HG03575 (cell line): ENCODE results near the gene SLC7A6OS.

ENCODE experiments used
- ATAC-seq: cut with Tn5 transposase; IDR thresholded peaks from one replicate; pipeline ENCODE4 v1.9.1; 2021; ENCODE audit not compliant: unreplicated experiment, insufficient number of reproducible peaks, low FRiP score; ENCODE audit errors: extremely low read depth

Gene SLC7A6OS

DNA sequence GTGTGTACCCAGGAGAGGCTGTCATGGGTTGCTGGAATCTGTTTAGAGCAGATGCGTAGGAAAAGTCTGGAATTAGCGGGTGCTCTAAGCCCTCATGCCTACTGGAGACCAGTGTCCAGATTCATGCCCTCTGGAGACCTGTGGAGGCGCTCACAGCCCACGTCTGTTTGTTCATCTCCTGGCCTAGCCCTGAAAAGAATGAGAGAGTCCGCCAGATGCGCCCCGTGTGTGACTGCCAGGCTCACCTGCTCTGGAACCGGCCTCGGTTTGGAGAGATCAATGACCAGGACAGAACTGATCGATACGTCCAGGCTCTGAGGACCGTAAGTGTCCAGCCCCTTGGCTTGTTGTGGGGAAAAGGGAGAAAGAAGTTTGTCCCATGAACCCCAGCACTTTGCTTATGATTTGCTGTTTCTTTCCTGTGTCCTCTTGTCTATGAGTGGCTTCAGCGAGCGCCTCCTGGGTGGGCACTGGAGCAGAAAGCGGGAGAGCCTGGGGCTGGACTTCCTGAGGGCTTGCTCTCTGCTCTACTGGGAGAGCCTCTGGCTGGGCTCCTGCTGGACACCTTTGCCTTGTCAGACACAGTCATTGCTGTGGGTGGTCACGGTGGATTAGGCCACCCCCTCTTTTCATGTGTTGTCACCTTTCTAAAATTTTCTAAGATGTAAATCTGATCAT is 35.4 kb upstream of the SLC7A6OS start:
- no peak for ATAC-seq

DNA sequence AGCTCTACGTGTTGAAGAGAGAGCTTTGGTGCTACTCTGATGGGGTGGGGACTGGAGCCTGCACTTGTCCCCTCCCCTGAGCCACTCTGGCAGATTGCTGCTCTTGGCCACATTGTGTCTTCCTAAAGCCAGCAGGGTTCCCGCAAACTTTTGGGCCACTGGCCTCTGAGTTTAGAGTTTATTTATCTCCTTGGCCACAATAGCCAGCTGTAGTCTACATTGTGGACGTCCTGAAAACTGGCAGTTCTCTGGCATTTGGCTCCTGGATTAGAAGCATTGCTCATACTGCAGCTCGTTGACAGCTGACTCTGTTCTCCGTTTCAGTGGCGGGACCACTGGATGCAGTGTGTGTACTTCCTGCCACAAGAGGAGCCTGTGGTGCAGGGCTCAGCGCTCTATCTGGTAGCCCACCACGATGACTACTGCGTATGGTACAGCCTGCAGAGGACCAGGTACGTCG is 34.6 kb upstream of the SLC7A6OS start:
- no peak for ATAC-seq

DNA sequence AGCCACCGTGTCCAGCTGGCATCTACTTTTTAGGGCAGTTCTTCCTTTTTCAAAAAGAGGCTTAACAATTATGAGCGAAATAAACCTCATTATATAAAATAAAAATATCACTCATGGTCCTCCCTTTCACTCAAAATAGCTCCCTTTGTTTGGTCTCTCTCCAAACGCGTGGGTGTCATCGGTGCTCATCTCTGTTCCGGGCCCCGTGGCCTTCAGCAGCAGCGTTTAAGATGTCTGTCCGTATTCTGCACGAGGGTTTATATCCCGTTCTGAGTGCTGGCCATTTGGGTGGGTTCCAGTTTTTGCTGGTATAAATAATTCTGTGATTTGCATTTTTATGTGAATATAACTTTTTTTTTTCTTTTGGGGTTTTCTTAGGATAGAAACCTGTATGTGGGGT is 33.5 kb upstream of the SLC7A6OS start:
- no peak for ATAC-seq

DNA sequence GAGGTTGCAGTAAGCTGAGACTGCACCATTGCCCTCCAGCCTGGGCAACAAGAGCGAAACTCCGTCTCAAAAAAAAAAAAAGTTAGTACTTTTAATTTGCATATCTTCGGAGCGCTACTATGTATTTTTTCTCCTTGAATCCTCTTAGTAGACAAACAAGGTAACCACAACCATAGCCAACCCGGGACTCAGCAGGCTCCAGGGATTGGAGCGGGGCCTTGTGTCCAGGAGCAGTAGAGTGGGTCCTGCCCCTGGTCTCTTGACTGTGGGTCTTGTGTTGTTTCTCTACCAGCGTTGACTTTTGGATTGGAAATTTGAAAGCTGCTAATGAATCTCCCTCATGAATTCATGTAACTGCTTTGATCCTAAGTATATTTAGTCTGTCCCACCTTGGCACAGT is 32.4 kb upstream of the SLC7A6OS start:
- no peak for ATAC-seq

DNA sequence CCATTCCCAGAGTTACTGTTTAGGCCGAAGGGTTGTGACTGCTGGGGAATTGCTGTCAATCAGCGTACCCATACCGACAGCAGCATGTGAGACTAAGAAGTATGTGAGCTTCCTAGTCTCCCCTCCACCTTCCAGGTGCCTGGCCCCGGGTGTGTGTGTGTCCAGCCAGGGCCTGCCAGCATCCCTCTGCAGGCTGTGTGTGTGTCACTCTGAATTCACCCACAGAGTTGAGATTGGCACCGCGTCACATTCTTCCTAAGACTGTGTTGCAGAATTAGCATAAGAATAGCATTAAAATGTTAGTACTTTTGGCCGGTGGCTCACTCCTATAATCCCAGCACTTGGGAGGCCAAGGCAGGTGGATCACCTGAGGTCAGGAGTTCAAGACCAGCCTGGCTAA is 31.9 kb upstream of the SLC7A6OS start:
- no peak for ATAC-seq

DNA sequence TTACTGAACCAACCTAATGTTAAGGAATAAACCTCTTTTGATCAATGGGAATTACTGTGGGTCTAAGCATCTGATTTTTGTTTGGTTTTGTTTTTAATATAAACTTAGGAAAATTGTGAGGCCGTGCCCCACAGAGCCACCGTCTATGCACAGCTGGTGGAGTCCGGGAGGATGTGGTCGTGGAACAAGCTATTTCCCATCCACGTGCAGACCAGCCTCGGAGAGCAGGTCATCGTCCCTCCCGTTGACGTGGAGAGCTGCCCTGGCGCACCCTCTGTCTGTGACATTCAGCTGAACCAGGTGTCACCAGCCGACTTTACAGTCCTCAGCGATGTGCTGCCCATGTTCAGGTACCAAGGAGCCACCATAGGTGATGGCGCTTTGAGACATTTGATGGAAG is 28.5 kb upstream of the SLC7A6OS start:
- no peak for ATAC-seq

DNA sequence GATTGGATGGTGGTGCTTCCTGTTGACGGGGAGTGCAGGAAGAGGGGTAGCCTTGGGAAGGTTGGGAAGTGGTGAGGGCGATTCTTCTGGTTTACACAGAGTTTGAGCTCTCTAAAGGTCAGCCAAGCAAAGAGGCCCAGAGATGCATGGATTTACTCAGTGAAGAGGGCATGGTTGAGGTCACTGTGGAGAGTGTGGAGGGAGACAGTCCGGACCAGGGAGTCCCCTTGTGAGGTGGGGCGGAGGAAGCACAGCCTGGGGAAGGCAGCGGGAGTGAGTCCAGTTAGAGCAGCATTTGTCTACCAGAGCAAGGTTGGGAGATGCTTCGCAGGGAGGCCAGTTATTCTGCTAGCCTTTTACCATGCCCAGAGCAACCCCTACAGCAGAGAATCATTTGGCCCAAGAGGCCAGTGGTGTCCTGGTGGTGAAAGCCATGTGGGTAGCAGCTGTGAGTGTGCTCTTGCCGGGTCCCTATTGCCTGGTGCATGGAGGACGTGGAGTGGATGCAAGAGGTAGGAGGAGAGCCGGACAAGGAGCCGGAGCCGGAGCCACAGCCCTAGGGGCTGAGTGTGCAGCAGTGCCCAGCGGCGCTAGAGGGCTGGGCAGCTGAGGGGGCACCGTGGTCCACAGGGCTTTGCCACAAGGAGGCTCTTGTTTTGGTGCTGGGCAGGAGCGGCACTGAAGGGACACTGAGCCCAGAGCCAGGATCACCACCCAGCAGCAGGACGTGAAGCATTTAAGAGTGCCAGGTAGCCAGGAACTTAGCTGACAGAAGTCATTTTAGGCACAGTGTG is 27.8 kb upstream of the SLC7A6OS start:
- no peak for ATAC-seq

DNA sequence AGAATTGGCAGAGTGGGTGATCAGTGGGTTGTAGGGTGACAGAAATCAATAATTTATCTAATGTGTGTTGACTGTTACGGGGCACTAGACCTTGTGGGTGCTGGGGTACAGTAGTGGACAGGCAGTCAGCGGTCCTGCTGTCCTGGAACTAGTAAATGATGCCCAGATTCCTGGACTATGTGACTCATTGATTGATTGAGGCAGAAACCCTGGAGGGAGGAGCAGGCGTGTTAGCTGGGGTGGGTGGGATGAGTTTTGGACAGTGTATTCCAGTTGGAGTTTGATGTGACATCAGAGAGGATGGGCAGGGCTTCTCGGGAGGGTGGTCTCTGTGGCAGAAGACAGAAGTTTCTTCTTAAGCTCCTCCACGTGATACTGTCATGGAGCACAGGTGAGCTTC is 24.4 kb upstream of the SLC7A6OS start:
- ATAC-seq, result no peak

DNA sequence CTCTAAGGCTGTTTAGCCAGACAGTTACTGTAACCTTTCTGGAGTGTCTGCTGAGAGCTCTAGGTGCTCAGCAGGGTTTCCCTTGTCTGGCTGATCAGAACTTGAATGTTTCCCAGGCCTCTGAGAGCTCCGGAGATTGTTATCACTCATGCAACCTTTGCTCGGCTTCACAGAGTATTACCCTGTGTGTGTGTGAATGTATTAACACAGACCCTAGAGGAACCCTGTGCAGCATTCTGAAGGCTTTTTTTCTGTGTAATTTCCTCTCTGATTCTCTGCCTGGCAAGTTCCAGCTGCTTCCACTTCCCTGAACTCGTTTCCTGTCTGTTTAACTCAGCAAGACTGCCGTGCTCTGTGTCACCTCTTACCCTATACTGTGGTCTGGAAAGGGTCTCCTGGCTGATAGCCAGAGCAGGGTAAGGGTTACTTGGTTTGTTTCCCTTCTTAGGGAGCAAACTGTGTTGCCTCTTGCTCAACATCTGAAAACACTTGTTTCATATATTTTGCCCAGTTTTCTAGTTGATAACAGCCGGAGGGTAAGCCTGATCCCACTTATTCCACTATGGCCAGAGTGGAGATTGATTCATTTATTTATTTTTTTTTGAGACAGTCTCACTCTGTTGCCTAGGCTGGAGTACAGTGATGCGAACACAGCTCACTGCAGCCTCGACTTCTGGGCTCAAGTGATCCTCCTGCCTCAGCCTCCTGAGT is 21.8 kb upstream of the SLC7A6OS start:
- no peak for ATAC-seq

DNA sequence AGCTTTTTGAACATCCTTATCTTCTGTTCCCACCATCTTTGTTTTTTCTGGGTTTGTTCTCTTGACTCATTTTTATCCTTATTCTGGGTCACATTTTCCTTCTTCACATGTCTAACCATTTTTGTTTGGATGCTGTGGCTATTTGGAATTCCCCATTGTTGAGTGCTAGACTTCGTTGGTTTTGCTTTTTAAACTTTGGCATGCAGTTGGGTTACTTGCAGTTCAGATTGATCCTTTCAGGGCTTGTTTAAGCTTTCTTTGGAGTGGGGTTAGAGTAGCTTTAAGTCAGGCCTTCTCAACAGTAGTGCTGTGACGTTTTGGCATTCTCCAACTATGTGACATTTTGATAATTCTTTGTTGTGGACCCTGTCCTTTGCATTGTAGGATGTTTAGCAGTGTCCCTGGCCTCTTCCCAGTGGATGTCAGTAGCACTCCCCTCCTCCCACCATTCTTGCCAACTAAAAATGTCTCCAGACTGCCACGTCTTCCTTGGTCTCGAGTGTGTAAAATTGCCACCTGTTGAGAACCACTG is 21.2 kb upstream of the SLC7A6OS start:
- ATAC-seq, result no peak

DNA sequence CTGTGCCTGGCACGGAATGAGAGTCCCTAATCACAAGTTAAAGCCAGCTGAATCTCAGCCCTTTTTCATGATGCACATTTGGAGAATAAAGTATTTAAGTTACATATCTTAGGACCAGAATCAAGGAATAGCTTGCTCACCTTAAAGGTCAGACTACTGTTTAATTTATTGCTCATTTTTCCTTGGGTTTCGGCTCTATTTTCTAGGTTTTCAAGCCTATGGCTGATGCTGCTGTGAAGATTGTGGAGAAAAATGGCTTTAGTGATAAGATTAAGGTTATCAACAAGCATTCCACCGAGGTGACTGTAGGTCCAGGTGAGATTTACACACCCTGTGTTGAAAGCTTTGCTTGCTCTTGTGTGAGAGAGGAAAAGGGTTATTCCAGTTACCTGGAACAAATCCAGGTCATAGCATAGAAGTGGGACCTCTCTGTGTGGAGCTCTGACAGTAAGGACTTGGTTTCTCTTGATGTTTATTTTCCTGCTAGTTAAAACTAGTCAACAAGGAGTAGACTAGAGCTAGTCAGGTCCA is 18.2 kb upstream of the SLC7A6OS start:
- no peak for ATAC-seq

DNA sequence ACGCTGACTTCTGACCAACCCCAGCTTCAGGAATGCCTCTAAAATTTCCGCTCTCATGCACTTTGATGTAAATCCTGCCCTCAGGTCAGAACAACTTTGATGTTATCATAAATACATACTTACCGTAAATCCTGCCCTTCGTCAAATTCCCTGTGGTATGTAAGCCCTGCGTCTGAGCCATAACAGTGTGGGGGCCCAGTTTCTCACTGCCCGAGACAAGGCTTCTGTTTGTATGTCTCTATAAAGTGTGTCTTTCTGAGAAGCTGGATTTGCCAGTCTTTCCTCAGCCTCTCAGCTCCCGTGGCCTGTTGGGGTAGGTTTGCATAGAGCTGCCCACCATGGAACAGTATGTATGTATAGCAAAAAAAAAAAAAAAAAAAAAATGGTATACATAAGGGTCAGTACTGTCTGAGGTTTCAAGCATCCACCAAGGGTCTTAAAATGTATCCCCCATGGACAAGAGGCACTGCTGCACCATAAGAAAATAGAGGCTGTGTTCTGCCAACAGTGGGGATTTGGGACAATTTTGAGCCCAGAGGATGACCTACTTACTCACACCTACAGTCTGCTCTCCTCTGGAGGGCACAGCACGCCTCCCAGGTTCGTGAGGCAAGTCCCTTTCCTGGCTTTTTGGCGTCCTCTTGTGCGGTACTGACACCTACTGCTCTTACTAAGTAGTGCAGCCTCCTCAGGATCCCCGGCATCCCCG is 17.6 kb upstream of the SLC7A6OS start:
- no peak for ATAC-seq

DNA sequence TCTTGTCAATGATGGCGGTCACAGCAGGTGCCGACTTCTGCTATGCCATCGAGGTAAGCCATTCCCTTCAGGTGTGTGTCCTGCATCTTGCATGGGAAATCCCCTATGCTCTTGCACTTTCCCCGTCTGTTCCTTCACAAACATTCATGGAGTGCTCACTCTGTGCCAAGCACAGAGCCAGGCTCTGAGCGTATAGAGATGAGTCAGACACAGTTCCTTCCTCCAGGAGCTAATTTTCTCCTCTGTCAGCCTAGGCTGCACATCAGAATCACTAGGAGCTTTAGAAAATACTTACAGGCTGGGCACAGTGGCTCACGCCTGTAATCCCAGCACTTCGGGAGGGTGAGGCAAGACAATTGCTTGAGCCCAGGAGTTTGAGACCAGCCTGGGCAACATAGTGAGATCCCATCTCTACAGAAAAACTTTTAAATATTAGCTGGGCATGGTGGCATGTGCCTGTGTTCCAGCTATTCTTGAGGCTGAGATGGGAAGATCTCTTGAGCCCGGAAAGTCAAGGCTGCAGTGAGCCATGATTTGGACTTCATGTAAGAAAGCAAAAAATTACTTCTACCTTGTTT is 14.1 kb upstream of the SLC7A6OS start:
- ATAC-seq, result no peak

DNA sequence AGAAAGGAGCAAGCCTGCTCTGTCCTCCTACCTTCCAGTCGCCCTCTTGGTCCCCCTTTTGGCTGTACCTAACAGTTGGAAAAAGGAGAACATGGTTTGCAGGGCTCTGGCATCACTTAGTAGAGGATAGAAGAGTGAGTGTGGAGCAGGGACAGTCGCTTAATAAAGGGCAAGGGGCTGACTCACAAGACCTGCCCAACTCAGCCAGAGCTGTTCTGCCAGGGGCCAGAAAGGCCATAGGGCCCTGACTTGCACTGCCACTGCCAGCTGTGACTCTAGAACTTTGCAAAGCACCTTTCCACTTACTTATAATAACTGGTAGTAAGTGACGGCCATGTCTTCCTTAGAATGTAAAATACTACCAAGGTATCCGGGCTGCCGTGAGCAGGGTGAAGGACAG is 13.6 kb upstream of the SLC7A6OS start:
- no peak for ATAC-seq

DNA sequence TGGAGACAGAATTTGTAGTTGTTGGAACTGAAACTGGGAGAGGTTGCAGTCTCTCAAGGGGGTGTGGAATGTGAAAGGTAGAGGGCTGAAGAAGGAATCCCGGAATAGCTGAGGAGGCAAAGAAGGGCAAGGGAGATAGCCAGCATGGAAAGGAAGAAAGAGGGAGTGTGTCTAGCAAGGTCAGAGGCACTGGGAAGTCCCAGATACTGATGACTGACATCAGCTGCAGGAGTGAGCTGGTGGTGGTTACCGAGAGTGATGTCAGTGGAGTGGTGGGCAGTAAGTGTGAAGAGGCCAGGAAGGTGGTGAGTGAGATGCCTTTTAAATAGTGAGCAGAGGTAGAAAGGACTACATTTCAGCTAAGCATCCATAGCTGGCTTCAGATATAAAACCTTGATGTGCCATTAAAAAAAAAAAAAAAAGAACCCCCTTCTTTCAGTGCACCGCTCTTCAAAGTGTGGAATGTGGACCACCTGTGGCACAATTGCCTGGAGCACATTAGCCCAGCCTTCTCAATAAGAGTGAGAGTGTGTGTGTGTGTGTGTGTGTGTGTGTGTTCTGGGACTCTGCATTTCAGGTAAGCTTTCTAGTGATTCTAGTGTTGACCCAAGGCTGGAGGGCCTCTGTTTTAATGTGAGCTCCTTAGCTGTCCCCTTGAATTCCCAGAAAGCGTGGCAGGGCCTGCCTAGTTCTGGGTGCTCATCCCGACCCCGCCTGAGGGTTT is 8.6 kb upstream of the SLC7A6OS start:
- ATAC-seq, result no peak

DNA sequence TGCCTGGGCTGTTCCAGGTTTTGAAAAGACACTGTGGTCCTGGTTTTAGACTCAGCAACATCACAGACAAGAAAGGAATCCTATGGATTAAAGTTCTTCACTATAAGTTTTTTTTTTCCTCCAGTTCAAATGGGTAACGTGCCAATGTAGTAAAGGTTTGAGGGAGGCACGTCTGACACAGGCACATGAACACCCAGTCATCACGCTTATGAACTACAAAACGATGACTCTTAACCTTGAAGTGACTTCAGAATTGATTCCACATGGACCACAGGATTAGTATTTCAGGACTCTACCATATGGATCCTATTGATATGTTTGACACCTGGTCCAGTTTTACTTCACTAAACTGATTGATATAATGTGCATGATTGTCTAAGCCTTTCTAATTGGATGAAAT is 2.4 kb upstream of the SLC7A6OS start:
- ATAC-seq, result no peak

DNA sequence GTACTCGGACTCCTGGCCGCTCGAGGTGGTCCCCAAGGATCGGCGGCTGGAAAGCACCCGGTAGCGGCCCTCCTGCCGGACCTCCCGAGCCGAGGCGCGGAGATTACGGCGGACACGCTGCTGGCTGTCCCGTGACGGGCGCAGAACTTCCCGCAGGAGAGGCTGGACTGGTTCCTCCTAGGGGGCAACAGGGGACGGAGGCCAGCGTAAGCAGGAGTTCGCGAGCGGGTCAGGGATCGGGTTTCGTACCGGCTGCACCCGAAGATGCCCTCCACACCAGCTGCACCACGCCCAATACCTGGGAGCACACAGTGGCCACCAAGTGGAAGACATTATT is 341 bp downstream of the SLC7A6OS start:
- ATAC-seq, result no peak

DNA sequence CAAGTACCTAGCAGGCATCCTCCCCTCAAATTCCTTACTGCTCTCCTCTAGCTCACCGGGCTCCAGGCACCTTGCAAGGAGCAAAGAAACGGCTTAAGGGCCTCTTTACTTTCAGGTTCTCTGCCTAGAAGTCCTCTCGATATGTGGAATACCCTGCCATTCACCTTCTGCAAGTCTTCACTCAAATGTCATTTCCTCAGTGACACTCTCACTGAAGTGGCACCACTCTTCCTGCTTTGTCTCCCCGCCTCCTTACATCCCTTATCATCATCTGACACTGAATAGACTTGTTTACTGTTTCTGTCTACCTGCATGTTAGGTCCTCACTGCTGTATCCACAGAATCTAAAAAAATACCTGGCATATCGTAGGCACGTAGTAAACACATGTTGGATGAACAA is 947 bp downstream of the SLC7A6OS start:
- no peak for ATAC-seq
